Stimulated activated CD8-positive, alpha-beta memory T cell treated with anti-CD3 and anti-CD28 coated beads, Interleukin-12 subunit alpha, Interleukin-12 subunit beta, amount 100 ng/mL, for 1 hour (primary cell): Measurements from ENCODE around the gene BPIFB2.

Experiments
- DNase-seq: peaks from one replicate; pipeline ENCODE4 v3.0.0-alpha.2; 2020; ENCODE audit warnings: low read depth

Gene BPIFB2

GRCh38 chr20:33022694-33023438 is 15.4 kb downstream of the BPIFB2 start:
- DNase-seq: no peak

DNA sequence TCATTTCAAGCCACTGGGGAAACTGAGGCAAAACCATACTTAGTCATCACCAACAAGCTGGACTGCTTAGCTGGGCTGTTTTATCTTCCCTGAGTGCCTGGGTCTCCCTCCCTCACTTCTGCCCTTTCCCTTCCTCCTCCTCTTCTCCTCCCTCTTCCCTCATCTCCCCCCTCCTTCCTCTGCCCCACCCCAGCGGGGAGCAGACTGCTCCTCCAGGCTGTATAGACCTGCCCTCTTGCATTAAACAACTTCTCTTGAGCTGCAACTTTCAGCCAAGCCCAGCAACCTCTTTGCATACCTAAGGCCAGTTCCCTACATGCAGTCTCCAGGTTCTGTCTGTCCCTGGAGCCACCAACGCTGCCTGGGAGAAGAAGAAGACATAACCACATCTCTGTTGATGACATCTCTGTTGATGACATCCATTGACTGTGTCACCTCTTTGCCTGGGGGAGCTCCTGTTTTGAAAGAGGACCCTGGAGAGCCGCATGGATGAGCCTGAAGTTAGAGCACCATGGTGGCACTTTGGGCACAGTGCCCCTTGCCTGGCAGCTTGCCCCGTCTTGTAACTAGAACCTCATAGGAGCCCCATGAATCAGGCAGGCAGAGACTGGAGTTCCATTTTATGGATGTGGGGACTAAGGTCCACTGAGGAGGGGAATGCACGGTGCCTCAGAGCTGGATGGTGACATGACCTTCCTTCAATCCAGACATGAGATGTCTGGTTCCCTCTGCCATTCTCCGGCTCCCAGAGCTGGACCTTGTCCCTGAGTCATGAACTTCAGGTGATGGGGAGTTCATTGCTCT is 16.1 kb downstream of the BPIFB2 start:
- DNase-seq: no peak

DNA sequence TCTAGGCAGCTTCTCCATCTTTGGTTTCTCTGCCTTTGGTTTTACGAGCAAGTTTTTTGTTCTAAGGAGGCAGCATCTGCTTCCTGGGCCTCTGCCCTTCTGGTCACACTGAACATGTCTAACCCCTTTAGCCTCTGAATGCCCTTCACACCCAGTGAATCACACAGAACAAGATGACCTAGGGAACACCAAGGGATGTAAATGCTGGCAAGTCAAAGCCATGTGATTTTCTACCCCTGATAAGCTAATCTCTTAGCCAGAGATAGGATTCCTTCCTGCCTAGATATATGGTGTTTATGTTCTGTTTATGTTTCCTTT is 16.7 kb downstream of the BPIFB2 start:
- DNase-seq: no peak

GRCh38 chr20:33024609-33025317 is 17.3 kb downstream of the BPIFB2 start:
- no peak for DNase-seq

- DNase-seq: no peak
Observed at GRCh38 chr20:33025318-33025876, 17.9 kb downstream of the BPIFB2 start.

- DNase-seq: no peak
Observed at GRCh38 chr20:33026072-33026778, 18.7 kb downstream of the BPIFB2 start.

- DNase-seq: no peak
Observed at GRCh38 chr20:33026779-33027759, 19.6 kb downstream of the BPIFB2 start.

GRCh38 chr20:33027769-33028751 is 20.6 kb downstream of the BPIFB2 start:
- DNase-seq: no peak

DNA sequence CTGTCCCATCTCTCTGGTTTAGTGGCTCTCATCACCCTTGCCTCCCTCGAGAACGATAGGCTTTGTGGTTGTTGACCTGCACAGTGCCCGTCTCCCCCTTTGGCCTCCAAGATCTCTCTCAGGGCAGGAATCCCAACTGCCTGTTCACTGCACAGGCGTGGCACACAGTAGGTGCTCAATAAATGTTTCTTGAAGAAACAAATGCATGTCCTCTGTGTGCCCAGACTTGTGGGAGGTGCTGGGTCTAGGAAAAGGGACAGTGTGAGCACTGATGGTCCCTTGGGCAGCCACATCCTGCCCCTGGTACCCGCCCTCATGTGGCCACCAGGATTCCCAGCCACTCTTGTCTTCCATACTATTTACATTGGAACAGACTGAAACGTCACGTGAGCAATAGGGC is 21.4 kb downstream of the BPIFB2 start:
- no peak for DNase-seq

DNA sequence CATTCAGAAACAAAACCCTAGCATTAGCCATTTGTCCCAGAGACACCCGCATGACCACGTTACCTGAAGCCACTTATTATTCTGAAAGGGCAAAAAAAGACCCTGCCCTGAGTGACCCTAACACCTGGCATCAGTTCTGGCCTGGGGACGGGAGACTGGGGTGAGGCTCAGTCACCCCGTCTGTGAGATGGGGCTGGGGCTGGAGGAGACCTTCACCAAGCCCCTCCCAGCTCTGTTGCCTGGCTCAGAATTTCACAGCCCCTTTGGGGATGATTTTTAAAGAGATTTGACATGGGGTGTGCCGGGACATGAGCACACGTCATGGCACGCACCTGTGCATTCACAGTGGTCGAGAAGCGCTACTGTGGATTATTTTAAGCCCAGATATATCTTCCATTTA is 22.6 kb downstream of the BPIFB2 start:
- no peak for DNase-seq

DNA sequence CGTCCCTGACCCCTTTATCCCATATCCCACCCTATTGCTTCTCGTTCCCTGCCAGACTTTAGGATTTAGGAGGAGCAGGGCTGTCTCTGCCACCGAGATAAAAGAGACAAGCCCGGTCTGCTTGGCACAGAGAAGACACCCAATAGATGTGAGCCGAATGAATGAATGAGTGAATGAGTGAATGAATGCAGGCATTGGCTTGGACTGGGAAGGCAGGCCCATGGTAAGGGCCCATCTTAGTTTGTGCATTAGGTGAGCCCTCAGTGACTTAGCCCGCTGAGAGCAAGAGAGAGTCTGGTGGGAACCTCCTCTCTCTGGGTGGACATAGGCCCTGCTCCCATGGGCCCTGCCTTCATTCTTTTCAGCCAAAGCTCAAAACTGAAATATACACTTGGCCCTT is 23.1 kb downstream of the BPIFB2 start:
- no peak for DNase-seq

DNA sequence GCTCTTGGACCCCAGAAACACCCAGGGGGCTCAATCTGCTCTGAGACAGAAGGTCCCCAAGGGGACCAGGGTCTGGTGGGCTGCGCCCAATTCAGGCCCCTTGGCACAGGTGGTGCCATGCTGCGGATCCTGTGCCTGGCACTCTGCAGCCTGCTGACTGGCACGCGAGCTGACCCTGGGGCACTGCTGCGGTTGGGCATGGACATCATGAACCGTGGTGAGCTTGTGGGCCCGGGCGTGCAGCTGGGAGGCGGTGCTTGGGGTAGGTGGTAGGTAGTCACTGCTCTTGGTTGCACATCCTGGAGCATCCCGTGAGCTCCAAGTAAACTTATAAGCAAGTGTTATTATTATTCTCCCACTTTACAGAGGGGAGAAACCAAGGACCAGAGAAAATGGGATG is 24.0 kb downstream of the BPIFB2 start, which contains the start of gene BPIFB6:
Gene BPIFB6 (plus strand): TSS at position 118 of the 400 bp plus-strand sequence. CDS start 0 bp downstream, at position 118.
- DNase-seq: no peak

DNA sequence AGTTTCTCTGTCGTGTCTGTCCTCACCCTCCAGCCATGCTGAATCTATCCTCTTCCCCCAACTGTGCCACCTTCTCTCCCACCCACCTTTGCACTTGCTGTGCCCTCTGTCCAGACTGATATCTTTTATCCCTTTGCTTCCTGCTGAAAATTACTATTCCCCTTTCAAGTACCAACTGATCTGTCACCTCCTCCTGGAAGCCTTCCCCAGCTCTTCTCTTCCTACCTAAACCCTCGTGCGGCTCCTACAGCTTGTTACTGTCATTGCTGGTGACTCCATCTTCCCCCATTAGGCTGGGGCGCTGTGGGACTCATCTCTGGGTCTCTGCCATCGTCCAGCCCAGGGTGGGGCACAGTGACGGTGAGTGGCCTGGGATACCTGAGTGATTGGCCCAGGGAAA is 25.1 kb downstream of the BPIFB2 start:
- DNase-seq: no peak

DNA sequence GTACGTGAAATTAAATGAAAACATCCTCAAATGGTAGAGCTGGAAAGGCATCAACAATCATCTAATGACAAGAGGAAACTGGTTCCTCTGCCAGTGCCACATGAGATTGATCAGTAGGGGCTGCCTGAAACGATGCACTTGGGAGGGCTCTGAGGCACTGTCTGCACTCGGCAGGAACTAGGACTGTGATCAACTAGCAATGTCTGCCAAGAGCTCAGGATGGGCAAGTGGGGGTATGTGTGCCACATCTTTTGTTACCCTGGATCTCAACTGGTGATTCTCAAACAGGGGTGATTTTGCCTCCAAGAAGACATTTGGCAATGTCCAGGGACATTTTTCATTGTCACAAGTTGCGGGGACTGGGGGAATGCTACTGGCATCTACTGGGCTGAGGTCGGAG is 25.9 kb downstream of the BPIFB2 start:
- DNase-seq: no peak

DNA sequence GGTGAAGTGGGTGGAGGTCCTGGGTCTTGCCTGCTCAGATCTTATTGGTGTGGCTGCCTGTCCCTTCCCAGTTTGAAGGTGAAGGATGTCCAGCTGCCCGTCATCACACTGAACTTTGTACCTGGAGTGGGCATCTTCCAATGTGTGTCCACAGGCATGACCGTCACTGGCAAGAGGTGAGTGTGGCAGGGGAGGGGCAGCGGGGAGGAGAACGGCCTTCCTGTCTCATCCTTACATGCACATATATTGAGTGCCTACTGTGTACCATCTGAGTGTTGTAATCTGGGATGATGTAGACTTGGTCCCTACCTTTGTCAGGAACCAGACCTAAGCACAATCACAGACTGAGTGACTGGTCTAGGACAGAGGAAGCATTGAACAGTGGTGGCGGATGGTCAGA is 26.6 kb downstream of the BPIFB2 start:
- no peak for DNase-seq

DNA sequence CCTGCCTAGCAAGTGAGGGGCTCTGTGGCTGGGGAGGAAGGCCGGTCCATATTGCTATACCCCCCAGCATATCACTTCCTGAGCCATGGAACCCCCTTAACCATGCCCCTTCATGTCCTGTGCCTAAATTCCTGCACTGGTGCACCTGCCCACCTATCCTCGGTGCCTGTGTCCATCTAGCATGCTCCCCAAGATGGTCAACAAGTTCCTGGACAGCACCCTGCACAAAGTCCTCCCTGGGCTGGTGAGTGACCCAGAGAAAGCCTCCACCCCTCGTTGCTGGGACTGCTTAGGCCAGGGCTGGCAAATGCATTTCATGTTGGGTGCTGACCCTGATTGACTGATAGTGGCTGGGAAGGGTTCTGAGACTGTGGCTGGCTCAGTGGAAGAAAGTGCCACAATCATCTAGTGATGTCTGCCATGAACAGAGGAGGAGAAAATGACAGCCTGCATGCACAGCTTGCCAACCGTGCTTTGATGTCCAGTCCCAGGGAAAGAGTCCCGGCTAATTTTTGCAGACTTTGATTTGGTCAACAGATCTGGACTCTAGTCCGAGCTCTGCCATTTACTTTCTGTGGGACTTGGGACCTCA is 27.5 kb downstream of the BPIFB2 start:
- DNase-seq: no peak

DNA sequence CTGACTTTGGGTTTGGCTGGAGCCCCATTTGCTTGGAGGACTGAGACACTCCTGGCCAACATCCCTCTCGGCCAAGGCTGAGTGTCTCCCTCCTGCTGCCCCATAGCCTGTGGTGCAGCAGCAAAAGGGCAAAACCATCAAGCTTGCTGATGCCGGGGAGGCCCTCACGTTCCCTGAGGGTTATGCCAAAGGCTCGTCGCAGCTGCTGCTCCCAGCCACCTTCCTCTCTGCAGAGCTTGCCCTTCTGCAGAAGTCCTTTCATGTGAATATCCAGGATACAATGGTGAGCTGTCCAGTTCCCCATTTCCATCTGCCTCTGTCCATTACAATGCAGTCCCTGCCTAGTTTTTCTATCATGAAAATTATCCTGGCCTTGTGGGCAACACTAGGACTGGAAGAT is 30.0 kb downstream of the BPIFB2 start:
- DNase-seq: no peak

DNA sequence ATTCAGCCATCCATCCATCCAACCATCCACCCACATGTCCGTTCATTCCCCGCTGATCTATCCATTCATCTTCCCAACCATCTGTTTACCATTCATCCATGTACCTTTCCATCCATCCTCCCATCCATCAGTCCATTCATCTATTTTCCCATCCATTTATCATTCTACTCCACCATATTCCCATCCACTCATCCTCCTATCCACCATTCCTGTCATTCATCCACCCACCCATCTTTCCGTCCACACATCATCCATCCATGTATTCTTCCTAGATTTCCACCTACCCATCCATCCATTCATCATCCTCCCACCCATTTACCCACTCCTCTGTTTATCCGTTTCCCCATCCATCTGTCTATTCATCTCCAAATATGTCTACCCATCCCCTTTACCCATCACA is 30.7 kb downstream of the BPIFB2 start:
- no peak for DNase-seq

DNA sequence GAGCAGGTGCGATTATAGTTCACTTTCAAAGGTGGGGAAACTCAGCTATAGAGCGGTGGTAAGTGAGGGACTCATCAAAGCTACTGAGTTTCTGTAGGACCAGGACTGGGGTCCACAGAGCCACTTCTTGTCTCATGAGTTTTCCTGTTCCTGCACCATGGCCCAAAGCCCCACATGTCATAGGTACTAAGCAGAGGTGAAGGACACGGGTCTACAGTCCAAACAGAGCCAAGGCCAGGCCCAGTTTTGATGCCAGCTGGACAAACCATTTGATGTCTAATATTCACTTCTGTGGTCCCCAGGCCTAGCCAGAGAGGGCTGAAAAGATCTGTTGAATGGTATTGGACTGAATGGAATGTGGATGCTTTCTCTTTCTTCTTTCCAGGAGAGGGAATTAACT is 34.9 kb downstream of the BPIFB2 start:
- no peak for DNase-seq
